ENCODE measurements around the gene THSD7B.
"Not testable (repeated sequence)": the region's sequence is repeated elsewhere in the genome, so short reads cannot be mapped to it uniquely, and the experiment has no call there.

Gene THSD7B, protein sequence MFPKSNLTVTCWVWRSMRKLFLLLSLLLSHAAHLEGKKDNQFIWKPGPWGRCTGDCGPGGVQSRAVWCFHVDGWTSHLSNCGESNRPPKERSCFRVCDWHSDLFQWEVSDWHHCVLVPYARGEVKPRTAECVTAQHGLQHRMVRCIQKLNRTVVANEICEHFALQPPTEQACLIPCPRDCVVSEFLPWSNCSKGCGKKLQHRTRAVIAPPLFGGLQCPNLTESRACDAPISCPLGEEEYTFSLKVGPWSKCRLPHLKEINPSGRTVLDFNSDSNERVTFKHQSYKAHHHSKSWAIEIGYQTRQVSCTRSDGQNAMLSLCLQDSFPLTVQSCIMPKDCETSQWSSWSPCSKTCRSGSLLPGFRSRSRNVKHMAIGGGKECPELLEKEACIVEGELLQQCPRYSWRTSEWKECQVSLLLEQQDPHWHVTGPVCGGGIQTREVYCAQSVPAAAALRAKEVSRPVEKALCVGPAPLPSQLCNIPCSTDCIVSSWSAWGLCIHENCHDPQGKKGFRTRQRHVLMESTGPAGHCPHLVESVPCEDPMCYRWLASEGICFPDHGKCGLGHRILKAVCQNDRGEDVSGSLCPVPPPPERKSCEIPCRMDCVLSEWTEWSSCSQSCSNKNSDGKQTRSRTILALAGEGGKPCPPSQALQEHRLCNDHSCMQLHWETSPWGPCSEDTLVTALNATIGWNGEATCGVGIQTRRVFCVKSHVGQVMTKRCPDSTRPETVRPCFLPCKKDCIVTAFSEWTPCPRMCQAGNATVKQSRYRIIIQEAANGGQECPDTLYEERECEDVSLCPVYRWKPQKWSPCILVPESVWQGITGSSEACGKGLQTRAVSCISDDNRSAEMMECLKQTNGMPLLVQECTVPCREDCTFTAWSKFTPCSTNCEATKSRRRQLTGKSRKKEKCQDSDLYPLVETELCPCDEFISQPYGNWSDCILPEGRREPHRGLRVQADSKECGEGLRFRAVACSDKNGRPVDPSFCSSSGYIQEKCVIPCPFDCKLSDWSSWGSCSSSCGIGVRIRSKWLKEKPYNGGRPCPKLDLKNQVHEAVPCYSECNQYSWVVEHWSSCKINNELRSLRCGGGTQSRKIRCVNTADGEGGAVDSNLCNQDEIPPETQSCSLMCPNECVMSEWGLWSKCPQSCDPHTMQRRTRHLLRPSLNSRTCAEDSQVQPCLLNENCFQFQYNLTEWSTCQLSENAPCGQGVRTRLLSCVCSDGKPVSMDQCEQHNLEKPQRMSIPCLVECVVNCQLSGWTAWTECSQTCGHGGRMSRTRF (N-terminal part only)

GRCh38 chr2:136765256-136766072, at the start of gene THSD7B:
Gene THSD7B (plus strand): TSS chr2:136765545. CDS start chr2:136882179, 116,634 bp downstream.
- DNase-seq = no peak

- no peak for DNase-seq
These were observed 47.1 kb upstream of the THSD7B start for GRCh38 chr2:136718273-136718672.

GRCh38 chr2:136727973-136728699, 37.2 kb upstream of the THSD7B start:
- no peak for DNase-seq

DNA sequence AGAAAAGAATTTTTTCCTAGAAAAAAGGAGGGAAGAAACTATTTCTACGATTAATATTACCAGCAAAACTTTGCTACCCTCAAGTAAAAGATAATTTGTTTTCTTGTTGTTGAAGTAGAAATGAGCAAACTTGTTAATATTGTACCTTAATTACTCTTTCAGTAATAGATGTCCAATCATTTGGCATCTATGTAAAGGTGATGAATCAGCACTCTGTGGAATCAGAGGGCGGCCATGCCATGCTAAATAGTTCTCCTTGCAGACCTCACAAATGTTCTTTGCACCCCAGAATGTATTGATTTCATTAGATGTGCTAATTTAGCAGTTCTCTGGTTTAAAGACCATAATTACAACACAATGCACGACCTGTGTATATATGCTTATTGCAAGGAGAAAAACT, 29.1 kb upstream of the THSD7B start:
- no peak for DNase-seq

DNA sequence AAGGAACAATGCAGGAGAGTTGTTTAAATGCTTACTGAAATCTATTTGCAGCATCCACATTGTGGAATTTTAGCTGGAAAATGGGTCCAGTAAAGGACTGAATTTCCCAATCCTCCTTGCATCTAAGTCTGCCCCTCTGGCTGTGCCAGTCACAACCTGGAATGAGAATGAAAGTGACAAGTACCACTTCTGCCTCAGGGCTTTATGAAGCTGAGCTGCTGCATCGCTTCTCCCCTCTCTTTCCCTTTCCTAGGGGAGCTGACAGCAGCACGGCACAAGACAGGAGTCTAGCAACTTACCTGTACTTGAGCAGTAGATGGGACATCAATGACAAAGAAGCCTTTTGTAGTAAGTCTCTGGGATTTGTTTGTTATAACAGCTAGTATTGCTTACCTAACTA, 27.3 kb upstream of the THSD7B start:
- DNase-seq = no peak

GRCh38 chr2:136741471-136741870, 23.9 kb upstream of the THSD7B start:
- DNase-seq = no peak

DNA sequence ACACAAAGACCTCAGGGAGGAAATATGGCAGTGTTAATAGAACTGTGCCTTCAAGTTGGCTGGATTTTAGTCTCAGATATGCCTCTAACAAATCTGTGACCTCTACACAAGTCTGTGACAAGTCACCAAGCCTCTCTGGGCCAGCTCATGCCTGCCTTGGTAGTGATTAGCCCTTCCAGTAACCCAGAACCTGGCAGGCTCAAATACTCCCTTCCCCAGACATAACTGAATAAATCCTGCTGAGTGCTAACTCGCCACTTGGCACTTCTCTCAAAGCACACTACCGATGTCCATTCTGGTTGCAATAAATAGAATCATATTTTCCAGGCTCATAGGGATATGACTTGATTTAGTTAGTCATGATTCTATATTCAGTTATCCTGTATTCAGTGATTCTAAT, 15.3 kb upstream of the THSD7B start:
- no peak for DNase-seq

- DNase-seq = no peak
These were observed 13.9 kb upstream of the THSD7B start for GRCh38 chr2:136751406-136751805.

- DNase-seq = not testable (repeated sequence)
These were observed 6.8 kb upstream of the THSD7B start for GRCh38 chr2:136758504-136758903.

DNA sequence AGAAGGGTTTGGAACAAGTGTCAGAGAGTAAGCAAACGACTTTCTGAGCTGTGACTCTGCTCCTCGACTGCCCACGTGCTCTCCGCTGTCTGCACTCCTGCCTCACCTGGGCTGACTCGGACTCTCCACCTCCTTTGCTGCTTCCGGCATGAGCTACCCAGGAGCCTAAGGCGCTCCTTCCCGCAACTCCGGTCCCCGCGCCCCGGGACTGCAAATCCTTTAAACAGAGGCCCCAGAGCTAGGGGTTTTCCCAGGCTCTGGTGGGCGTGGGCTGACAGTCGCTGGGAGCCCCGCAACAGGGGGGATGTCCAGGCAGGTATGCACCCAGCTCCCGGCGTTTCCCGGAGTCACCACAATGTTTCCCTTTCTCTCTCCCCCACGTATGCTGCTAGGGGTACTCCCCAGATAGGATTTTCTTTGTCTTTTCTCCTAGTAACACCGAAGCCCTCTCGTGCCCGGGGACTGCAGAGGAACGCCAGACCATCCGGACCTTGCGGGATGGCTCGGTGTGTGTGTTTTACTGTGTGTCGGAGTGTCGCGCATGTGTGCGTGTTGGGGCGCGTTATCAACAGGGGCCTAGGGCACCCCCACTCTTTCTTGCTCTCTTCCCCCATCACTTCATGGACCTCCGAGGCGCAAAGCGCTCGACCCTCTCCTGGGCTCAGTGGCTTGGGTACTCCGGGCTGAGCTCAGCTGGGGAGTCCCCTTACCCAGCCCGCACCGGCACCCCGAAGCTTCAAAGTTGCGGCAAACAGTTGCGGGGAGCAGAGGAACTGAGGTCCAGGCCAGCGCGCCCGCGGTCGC, 691 bp upstream of the THSD7B start:
- DNase-seq = no peak

GRCh38 chr2:136766073-136766404, 694 bp downstream of the THSD7B start:
- no peak for DNase-seq

DNA sequence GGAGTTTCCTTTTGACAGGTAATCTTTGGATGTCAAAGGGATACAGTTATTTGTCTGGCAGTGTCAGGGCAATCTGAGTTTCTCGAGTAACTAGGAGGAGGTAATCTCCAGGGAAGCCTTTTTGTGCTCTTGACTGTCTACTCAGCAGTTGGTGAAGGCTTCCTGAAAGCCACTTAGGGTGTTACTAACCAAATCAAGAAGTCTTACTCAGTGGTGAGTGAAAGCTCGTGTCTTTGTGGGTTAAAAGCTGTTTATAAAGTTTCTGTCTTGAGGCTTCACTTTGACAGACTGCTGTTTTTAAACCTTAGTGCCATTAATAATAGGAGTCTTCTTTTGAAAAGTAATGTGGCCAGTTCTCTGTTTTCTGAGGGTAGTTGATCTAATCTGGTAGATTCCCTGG, 1.7 kb downstream of the THSD7B start:
- DNase-seq = no peak

DNA sequence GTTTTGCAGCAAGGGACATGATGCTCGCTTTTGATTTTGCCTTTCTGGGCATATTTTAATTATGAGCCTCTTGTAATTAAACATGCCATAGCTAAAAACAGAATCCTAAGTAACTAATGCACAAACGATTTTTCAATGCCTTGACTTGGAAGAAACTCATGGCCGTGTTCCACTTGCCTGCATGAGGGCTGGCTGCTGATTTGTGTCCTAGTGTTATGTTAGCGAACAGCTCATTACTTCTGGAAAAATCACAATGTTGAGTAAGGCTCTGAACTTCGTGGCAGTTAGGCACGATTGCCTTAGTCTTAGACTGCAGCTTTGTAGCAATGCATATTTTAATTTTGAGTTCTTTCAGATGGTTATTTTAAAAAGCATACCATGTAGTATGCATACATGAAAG, 4.5 kb downstream of the THSD7B start:
- no peak for DNase-seq

DNA sequence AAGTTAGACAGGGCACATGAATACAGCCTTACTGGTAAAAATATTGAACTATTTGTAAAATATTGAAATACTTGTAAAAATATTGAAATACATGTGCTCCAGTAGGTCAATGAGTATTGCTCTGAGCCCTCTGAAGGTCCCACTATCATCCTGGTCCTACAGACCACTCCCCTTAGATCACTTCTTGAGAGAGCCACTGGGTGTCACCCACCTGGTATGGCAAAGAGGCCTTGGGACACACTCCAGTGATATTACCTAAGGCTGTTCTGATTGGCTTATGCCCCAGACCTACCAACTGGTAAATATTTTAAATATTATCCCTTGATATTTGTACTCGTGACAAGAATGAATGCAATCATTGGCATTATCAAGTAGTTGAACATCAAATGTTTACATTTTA, 5.0 kb downstream of the THSD7B start:
- no peak for DNase-seq

- DNase-seq = no peak
These were observed 12.0 kb downstream of the THSD7B start for GRCh38 chr2:136777391-136777790.

- no peak for DNase-seq
These were observed 18.5 kb downstream of the THSD7B start for GRCh38 chr2:136783856-136784255.

DNA sequence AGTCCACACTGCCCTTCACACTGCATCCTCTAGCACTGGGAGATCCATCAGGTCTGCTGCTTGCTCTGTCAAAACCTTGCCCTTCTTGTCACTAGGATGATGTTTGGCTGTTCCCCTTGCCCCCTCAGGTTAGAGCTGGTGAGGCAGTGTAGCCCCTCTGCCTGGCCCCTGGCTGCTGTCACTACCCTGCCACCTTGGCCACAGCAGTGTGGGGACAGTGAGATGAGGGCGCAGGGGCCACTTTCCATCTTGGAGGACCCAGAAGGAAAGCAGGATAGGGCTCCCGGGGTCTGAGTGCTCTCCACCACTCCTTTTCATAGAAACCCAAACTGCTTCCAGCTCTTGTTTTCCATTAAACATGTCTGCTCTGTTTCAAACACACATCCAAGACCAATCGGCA, 19.9 kb downstream of the THSD7B start:
- DNase-seq = no peak

- no peak for DNase-seq
These were observed 22.6 kb downstream of the THSD7B start for GRCh38 chr2:136787970-136788369.

DNA sequence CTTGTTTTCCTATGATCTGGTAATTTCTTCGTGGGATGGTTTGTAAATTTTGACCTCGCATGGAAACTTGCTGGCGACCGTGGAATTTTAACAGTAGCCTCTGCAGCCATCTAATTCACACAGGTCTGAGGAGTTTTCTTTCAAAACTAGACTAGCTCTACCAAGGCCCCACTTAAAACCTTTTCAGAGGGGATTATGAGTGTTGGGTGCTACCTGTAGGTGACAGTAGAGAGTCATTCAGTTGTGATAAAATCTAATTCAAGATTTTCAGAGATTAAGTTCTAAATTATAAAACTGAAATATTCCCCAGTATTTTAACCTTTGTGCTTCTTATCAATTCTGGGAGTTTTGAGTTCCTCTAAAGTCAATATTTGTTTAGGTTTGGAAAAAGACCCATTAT, 31.0 kb downstream of the THSD7B start:
- DNase-seq = no peak

DNA sequence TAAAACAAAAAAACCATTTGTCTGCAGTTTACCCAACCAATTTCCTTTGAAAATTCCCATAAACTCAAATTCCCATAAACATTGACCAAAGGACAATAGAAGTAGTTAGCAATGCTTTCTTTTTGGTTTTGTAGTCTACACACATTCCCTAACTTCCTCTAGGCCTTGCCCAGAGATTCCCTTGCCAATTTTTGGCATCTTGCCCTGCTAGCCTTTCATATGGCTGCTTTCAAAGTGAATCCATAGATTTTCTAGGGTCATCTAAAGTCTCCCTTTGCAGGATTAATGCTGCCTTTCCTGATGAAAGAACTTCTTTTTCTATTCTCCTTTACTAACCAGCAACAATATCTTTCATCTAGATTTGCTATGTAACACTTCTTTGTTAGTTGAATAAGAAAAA, 33.4 kb downstream of the THSD7B start:
- DNase-seq = no peak

GRCh38 chr2:136801661-136802060, 36.3 kb downstream of the THSD7B start:
- peak; percentile 11 for DNase-seq
